ENCODE data around the gene TTC34.

Gene TTC34

GRCh38 chr1:2788506-2789163 is 12.9 kb downstream of the TTC34 start:
- no peak overlapping the region for H3K23ac ChIP-seq (ENCODE audit: low read length in 2 of 2)
- WGBS, result 87% methylated on average over 17 of the region's 19 CpGs
- H2BK15ac ChIP-seq (ENCODE audit: low read depth, poor library complexity, severe bottlenecking), result no peak overlapping the region
- H4K8ac ChIP-seq (ENCODE audit: low read length), result no peak overlapping the region
- H4K91ac ChIP-seq (ENCODE audit: low read length), result no peak overlapping the region
- H3K27ac ChIP-seq (ENCODE audit: low read length, poor library complexity, severe bottlenecking), result no peak overlapping the region
- H3K4me2 ChIP-seq (ENCODE audit: low read length, poor library complexity, severe bottlenecking), result no peak overlapping the region
- H3K14ac ChIP-seq (ENCODE audit: low read length in 2 of 2), result no peak overlapping the region
- H3K79me1 ChIP-seq (replicated peaks; ENCODE audit: low read length, poor library complexity, severe bottlenecking), result no peaks in the 10 kb centered on the region
- H2BK5ac ChIP-seq (ENCODE audit: low read depth, low read length, poor library complexity, severe bottlenecking), result no peak overlapping the region
- H2BK120ac ChIP-seq (ENCODE audit: low read depth, low read length), result no peak overlapping the region
- peaks cover 1% of the 10 kb centered on the region for H3K4me1 ChIP-seq (ENCODE audit: control insufficient read depth, insufficient read depth, low read depth, low read length)
- H3K18ac ChIP-seq (ENCODE audit: low read depth in 1 of 2, low read length in 2 of 2), result no peak overlapping the region
- H3K4me3 ChIP-seq (ENCODE audit: insufficient read depth in 1 of 2, low read depth in 1 of 2, low read length in 2 of 2), result no peak overlapping the region
- H3K4ac ChIP-seq (ENCODE audit: low read depth in 1 of 2, low read length in 2 of 2), result no peak overlapping the region
- no peak overlapping the region for H2AK5ac ChIP-seq (ENCODE audit: low read length, severe bottlenecking)
- no peak overlapping the region for H3K9ac ChIP-seq (ENCODE audit: low read length)
- DNase-seq, result no peak
- peaks cover 0 to 7% of the 10 kb centered on the region in 2 experiments for H3K27me3 ChIP-seq (ENCODE audit: control insufficient read depth in 1 of 2, insufficient read depth in 1 of 2, low read length in 2 of 2)
- peaks cover 15% of the 10 kb centered on the region for H3K9me3 ChIP-seq (ENCODE audit: control insufficient read depth, low read length)
- H2AFZ ChIP-seq (ENCODE audit: low read depth, low read length), result no peak overlapping the region
- no peak overlapping the region for H2BK12ac ChIP-seq (ENCODE audit: low read length in 2 of 2)
- H3K36me3 ChIP-seq (ENCODE audit: control insufficient read depth in 1 of 2, insufficient read depth in 2 of 2, low read depth in 1 of 2, low read length in 2 of 2), result peaks cover 0 to 4% of the 10 kb centered on the region in 2 experiments

GRCh38 chr1:2787163-2787911 is 14.2 kb downstream of the TTC34 start:
- Histone ChIP-seq H2AFZ (ENCODE audit: low read depth, low read length) (no peak overlapping the region), H3K18ac (ENCODE audit: low read depth in 1 of 2, low read length in 2 of 2) (no peak overlapping the region), H3K14ac (ENCODE audit: low read length in 2 of 2) (no peak overlapping the region), H3K36me3 (ENCODE audit: control insufficient read depth in 1 of 2, insufficient read depth in 2 of 2, low read depth in 1 of 2, low read length in 2 of 2) (peaks cover 0 to 4% of the 10 kb centered on the region in 2 experiments), H3K9me3 (ENCODE audit: control insufficient read depth, low read length) (peaks cover 11% of the 10 kb centered on the region), H3K23ac (ENCODE audit: low read length in 2 of 2) (no peak overlapping the region), H3K27ac (ENCODE audit: low read length, poor library complexity, severe bottlenecking) (no peak overlapping the region), H2BK15ac (ENCODE audit: low read depth, poor library complexity, severe bottlenecking) (no peak overlapping the region), H3K9ac (ENCODE audit: low read length) (no peak overlapping the region), H3K4me2 (ENCODE audit: low read length, poor library complexity, severe bottlenecking) (no peak overlapping the region), H4K8ac (ENCODE audit: low read length) (no peak overlapping the region), H3K4me3 (ENCODE audit: insufficient read depth in 1 of 2, low read depth in 1 of 2, low read length in 2 of 2) (peak overlapping the region in 1 of 2 experiments; percentile 35), H3K79me1 (replicated peaks; ENCODE audit: low read length, poor library complexity, severe bottlenecking) (no peaks in the 10 kb centered on the region), H2BK5ac (ENCODE audit: low read depth, low read length, poor library complexity, severe bottlenecking) (no peak overlapping the region), H3K4me1 (ENCODE audit: control insufficient read depth, insufficient read depth, low read depth, low read length) (peaks cover 1% of the 10 kb centered on the region), H3K27me3 (ENCODE audit: control insufficient read depth in 1 of 2, insufficient read depth in 1 of 2, low read length in 2 of 2) (peaks cover 0 to 7% of the 10 kb centered on the region in 2 experiments), H2BK12ac (ENCODE audit: low read length in 2 of 2) (no peak overlapping the region), H2AK5ac (ENCODE audit: low read length, severe bottlenecking) (no peak overlapping the region), H4K91ac (ENCODE audit: low read length) (no peak overlapping the region), H2BK120ac (ENCODE audit: low read depth, low read length) (no peak overlapping the region), H3K4ac (ENCODE audit: low read depth in 1 of 2, low read length in 2 of 2) (no peak overlapping the region)
- 92% methylated on average over 21 of the region's 26 CpGs for WGBS
- DNase-seq, result no peak

- Histone ChIP-seq H3K36me3 (ENCODE audit: control insufficient read depth in 1 of 2, insufficient read depth in 2 of 2, low read depth in 1 of 2, low read length in 2 of 2) (peaks cover 0 to 4% of the 10 kb centered on the region in 2 experiments), H3K27ac (ENCODE audit: low read length, poor library complexity, severe bottlenecking) (no peak overlapping the region), H3K4ac (ENCODE audit: low read depth in 1 of 2, low read length in 2 of 2) (no peak overlapping the region), H2AFZ (ENCODE audit: low read depth, low read length) (no peak overlapping the region), H3K9ac (ENCODE audit: low read length) (no peak overlapping the region), H3K9me3 (ENCODE audit: control insufficient read depth, low read length) (peaks cover 6% of the 10 kb centered on the region), H2BK5ac (ENCODE audit: low read depth, low read length, poor library complexity, severe bottlenecking) (no peak overlapping the region), H3K79me1 (replicated peaks; ENCODE audit: low read length, poor library complexity, severe bottlenecking) (no peaks in the 10 kb centered on the region), H3K4me2 (ENCODE audit: low read length, poor library complexity, severe bottlenecking) (no peak overlapping the region), H3K14ac (ENCODE audit: low read length in 2 of 2) (no peak overlapping the region), H2BK120ac (ENCODE audit: low read depth, low read length) (no peak overlapping the region), H3K27me3 (ENCODE audit: control insufficient read depth in 1 of 2, insufficient read depth in 1 of 2, low read length in 2 of 2) (peaks cover 0 to 7% of the 10 kb centered on the region in 2 experiments), H2AK5ac (ENCODE audit: low read length, severe bottlenecking) (no peak overlapping the region), H3K23ac (ENCODE audit: low read length in 2 of 2) (no peak overlapping the region), H3K4me1 (ENCODE audit: control insufficient read depth, insufficient read depth, low read depth, low read length) (peaks cover 1% of the 10 kb centered on the region), H3K4me3 (ENCODE audit: insufficient read depth in 1 of 2, low read depth in 1 of 2, low read length in 2 of 2) (no peak overlapping the region), H2BK15ac (ENCODE audit: low read depth, poor library complexity, severe bottlenecking) (no peak overlapping the region), H4K8ac (ENCODE audit: low read length) (no peak overlapping the region), H2BK12ac (ENCODE audit: low read length in 2 of 2) (no peak overlapping the region), H4K91ac (ENCODE audit: low read length) (no peak overlapping the region), H3K18ac (ENCODE audit: low read depth in 1 of 2, low read length in 2 of 2) (no peak overlapping the region)
- 84% methylated on average over 24 of the region's 27 CpGs for WGBS
- no peak for DNase-seq
Observed at GRCh38 chr1:2786329-2787162, 14.9 kb downstream of the TTC34 start.

Data from mesenchymal stem cell (in vitro differentiated cells and primary cell).